Prostate gland (tissue), 2 donors: Measurements from ENCODE around the gene ZNF66. TPM values are rescaled to one million over a fixed set of nuclear protein-coding genes. Genes with fewer than 3 reads are reported as not detected.
"Not testable (repeated sequence)": the region's sequence is repeated elsewhere in the genome, so short reads cannot be mapped to it uniquely, and the experiment has no call there.

ENCODE experiments used
- DNase-seq: peaks from one replicate; pipeline ENCODE4 v3.0.0-alpha.2; 2019; ENCODE audit warnings: low spot score
- H3K27ac ChIP-seq, 2 donors: fragments of 200-600 bp; sonication (generic); 2 replicates each; pipeline ENCODE4 v1.5.1; 2017 to 2019
- H3K27me3 ChIP-seq: fragments of 200-600 bp; sonication (generic); replicated peaks from 2 replicates; pipeline ENCODE4 v1.5.1; 2019; ENCODE audit not compliant: insufficient read depth
- H3K36me3 ChIP-seq, 2 donors: fragments of 200-600 bp; sonication (generic); 1 replicate in 1 of 2; 2 replicates in 1 of 2; pipeline versions ENCODE4 v1.5.1 to v1.8.1; 2017 to 2019
- H3K4me1 ChIP-seq: fragments of 200-600 bp; sonication (generic); replicated peaks from 2 replicates; pipeline ENCODE4 v1.5.1; 2019
- H3K4me3 ChIP-seq, 2 donors: fragments of 200-600 bp; sonication (generic); 2 replicates each; pipeline ENCODE4 v1.5.1; 2017 to 2019
- H3K9me3 ChIP-seq: fragments of 200-600 bp; sonication (generic); 2 replicates; pipeline ENCODE4 v1.5.1; 2017
- CTCF ChIP-seq, 4 experiments: fragments of 200-600 bp in 2 of 4; fragments of 450-650 bp in 2 of 4; sonication (generic) in 2 of 4; IDR thresholded peaks; 1 replicate in 3 of 4; 2 replicates in 1 of 4; pipeline ENCODE4 v1.5.1; 2016 to 2019; ENCODE audit warnings: antibody characterized with exemption in 4 of 4, mild to moderate bottlenecking in 2 of 4, moderate library complexity in 2 of 4
- POLR2A ChIP-seq: fragments of 450-650 bp; IDR thresholded peaks from one replicate; pipeline ENCODE4 v1.6.1; 2016; ENCODE audit warnings: antibody characterized with exemption, mild to moderate bottlenecking
- POLR2AphosphoS5 ChIP-seq: sonication (generic); formaldehyde crosslinking; IDR thresholded peaks from one replicate; pipeline ENCODE4 v1.6.1; 2017; ENCODE audit warnings: antibody characterized with exemption
- WGBS: methylation state at CpG from one replicate; pipeline ENCODE4 v1.1.5; 2018; 5-methylcytosine and 5-hydroxymethylcytosine counted together
- intact Hi-C: fragments of 100-400 bp; cut with DNase I; formaldehyde crosslinking; loops from one replicate; pipeline ENCODE4 v1.14.2; 2022
- total RNA-seq, 2 donors: library from RNA; depleted of rRNA; stranded (reverse); fragments of >200 nt; gene quantifications; one replicate each; pipeline ENCODE4 v1.1.0, GENCODE V29; 2016

The ZNF66 gene
- total RNA-seq: 10 to 100 TPM in 1 of 2 donors, 1 to 10 TPM in 1; 3.6 to 13.5 TPM

- H3K9me3 ChIP-seq: no peaks in the 10 kb centered on the region
- peak within 1 kb of the TSS; percentile 64 to 69 for H3K27ac ChIP-seq
- peak within 1 kb of the TSS; percentile 63 to 70 for H3K4me3 ChIP-seq
- TF ChIP-seq CTCF (IDR thresholded peaks at IDR 0.05) (no peak), POLR2A (peak; percentile 66), POLR2AphosphoS5 (peak; percentile 89)
- DNase-seq: peak; percentile 98
- no peaks in the 10 kb centered on the region for H3K27me3 ChIP-seq
- intact Hi-C loops: loop anchor here (10.0 kb wide), 1 partner anchor 112 kb away; the partner anchor contains the start of gene ZNF626
- WGBS: under 1% methylated on average over 34 of the region's 42 CpGs
- H3K36me3 ChIP-seq: no peaks in the 10 kb centered on the region
- H3K4me1 ChIP-seq: no peaks in the 10 kb centered on the region
Measured at GRCh38 chr19:20776083-20777076, at the start of gene ZNF66. Gene ZNF66 (plus strand): TSS chr19:20776304. CDS start chr19:20776448, 144 bp downstream.

- DNase-seq: peak; percentile 75
- Histone ChIP-seq H3K4me3 (peak overlapping the region; percentile 18 to 19), H3K27ac (peak overlapping the region; percentile 63 to 64)
- H3K9me3 ChIP-seq, H3K4me1 ChIP-seq, intact Hi-C loops, H3K36me3 ChIP-seq, H3K27me3 ChIP-seq: not testable (repeated sequence)
- WGBS: 22% methylated on average over 6 of the region's 6 CpGs
- peak; percentile 77 for TF ChIP-seq POLR2AphosphoS5
Measured at GRCh38 chr19:20750169-20750568, 25.9 kb upstream of the ZNF66 start.

GRCh38 chr19:20752291-20752690 is 23.8 kb upstream of the ZNF66 start:
- DNase-seq, H3K36me3 ChIP-seq, H3K4me3 ChIP-seq, intact Hi-C loops, H3K4me1 ChIP-seq, H3K27ac ChIP-seq, H3K27me3 ChIP-seq, H3K9me3 ChIP-seq: not testable (repeated sequence)
- 91% methylated on average over 9 of the region's 9 CpGs for whole genome bisulfite sequencing

GRCh38 chr19:20769225-20769736 is 6.8 kb upstream of the ZNF66 start:
- H3K9me3 ChIP-seq, intact Hi-C loops, H3K27me3 ChIP-seq, H3K36me3 ChIP-seq, H3K4me1 ChIP-seq, H3K4me3 ChIP-seq: not testable (repeated sequence)
- WGBS: 77% methylated on average over 8 of the region's 8 CpGs
- peak; percentile 60 for TF ChIP-seq POLR2AphosphoS5
- peak; percentile 42 for DNase-seq
- H3K27ac ChIP-seq: peak overlapping the region in 1 of 2 donors; percentile 68

- Histone ChIP-seq H3K4me3 (no peak overlapping the region), H3K27ac (no peak overlapping the region), H3K9me3 (no peaks in the 10 kb centered on the region), H3K27me3 (no peaks in the 10 kb centered on the region), H3K4me1 (no peaks in the 10 kb centered on the region), H3K36me3 (no peaks in the 10 kb centered on the region)
- DNase-seq: no peak
- intact Hi-C loops: no loop called here
- TF ChIP-seq POLR2A: no peak
- no peak for TF ChIP-seq POLR2AphosphoS5
- no peak for TF ChIP-seq CTCF (IDR thresholded peaks at IDR 0.05)
Measured at GRCh38 chr19:20787786-20788185, 11.7 kb downstream of the ZNF66 start.

- Histone ChIP-seq H3K27ac (no peak overlapping the region), H3K27me3 (no peaks in the 10 kb centered on the region), H3K36me3 (no peaks in the 10 kb centered on the region), H3K9me3 (no peaks in the 10 kb centered on the region), H3K4me3 (no peak overlapping the region), H3K4me1 (no peaks in the 10 kb centered on the region)
- intact Hi-C loops: no loop called here
- no peak for DNase-seq
- TF ChIP-seq POLR2A (no peak), CTCF (IDR thresholded peaks at IDR 0.05) (no peak), POLR2AphosphoS5 (no peak)
Measured at GRCh38 chr19:20791806-20792205, 15.7 kb downstream of the ZNF66 start.

GRCh38 chr19:20806311-20807262 is 30.5 kb downstream of the ZNF66 start:
- H3K36me3 ChIP-seq, H3K4me1 ChIP-seq, H3K27ac ChIP-seq, H3K27me3 ChIP-seq, intact Hi-C loops, H3K4me3 ChIP-seq, DNase-seq, H3K9me3 ChIP-seq: not testable (repeated sequence)
- WGBS: 87% methylated on average over 5 of the region's 5 CpGs
